GM20000 (cell line): ENCODE results near the gene DCLK2.

Experiments
- DNase-seq: peaks from one replicate; pipeline ENCODE4 v3.0.0; 2012; ENCODE audit warnings: low spot score
- TF ChIP-seq, protein P1 (sequence below): IDR thresholded peaks from 2 replicates; pipeline ENCODE4 v1.5.1; 2012; ENCODE audit warnings: mild to moderate bottlenecking, control low read depth; ENCODE audit errors: extremely low read depth, missing control alignments

DCLK2 gene

DNA sequence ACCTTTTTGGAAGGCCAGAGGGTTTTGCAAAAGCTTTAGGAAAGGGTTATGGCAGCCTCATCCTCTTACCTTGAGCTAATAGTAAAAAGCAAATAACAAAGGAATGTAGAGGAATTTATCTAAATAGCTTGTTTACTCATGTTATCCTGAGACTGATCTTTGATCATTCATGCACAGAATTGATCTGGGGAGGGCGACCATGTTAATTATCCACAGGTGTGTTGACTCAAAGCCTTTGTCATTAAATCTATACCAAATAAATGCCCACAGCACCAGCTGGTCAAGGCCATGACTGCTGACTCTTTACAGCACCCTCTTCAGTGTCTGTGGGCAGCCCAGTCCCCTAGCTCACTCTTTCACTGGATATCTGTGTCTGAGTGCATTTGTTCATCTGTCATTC lies 22.8 kb upstream of the DCLK2 start:
- TF ChIP-seq, protein P1, sequence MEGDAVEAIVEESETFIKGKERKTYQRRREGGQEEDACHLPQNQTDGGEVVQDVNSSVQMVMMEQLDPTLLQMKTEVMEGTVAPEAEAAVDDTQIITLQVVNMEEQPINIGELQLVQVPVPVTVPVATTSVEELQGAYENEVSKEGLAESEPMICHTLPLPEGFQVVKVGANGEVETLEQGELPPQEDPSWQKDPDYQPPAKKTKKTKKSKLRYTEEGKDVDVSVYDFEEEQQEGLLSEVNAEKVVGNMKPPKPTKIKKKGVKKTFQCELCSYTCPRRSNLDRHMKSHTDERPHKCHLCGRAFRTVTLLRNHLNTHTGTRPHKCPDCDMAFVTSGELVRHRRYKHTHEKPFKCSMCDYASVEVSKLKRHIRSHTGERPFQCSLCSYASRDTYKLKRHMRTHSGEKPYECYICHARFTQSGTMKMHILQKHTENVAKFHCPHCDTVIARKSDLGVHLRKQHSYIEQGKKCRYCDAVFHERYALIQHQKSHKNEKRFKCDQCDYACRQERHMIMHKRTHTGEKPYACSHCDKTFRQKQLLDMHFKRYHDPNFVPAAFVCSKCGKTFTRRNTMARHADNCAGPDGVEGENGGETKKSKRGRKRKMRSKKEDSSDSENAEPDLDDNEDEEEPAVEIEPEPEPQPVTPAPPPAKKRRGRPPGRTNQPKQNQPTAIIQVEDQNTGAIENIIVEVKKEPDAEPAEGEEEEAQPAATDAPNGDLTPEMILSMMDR: no peak

DNA sequence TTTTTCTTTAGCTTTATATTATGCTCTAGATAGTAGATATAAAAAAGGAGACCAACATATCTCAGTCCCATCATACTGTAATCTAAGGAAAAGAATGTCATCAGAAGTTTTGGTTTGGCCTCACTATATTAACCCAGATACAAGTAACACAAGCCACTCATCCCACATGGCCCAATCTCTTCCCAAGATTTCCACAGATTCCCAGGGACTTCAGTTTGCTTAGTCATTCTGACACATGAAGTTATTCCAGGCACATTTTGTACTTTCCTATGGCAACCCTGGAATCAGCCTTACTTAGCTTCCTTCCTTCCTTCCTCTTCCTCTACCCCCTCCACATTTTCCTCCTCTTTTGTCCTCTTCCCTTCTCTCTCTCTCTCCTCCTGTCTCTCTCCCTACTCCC lies 21.7 kb upstream of the DCLK2 start:
- TF ChIP-seq, protein P1: no peak
- DNase-seq: no peak

More for the DNA sequence above, 22.8 kb upstream of the DCLK2 start:
- DNase-seq: no peak

DNA sequence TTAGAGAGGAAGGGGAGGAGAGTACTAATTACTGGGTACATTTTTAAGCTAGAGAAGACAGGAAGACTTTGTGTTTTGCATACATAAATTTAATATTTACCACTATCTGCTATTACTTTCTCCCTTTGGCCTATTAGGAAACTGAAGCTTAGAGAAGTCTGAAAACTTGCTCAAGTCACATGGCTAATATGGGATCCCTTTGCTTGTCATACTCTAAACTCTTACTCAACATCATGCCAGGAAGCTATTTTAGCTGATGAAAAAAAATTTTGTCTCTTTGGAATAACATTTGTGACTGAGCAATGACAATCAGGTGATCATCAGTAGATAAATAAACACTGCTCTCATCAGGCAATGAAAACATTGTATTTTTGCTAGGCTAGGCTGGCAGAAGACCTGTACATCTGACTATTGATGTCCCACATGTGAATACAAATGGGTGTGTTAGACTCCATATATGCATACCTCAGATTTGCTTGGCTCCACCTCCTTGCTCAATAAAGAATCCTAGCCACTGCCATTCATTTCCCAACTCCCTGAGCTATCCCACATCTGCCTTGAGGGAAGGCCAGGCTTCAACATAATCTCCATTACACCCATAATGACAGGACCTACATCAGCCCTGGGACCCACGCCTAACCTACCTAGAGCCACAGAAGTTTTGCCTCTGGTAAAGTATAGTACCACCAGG lies 17.0 kb upstream of the DCLK2 start:
- no peak for DNase-seq
- TF ChIP-seq, protein P1: no peak

DNA sequence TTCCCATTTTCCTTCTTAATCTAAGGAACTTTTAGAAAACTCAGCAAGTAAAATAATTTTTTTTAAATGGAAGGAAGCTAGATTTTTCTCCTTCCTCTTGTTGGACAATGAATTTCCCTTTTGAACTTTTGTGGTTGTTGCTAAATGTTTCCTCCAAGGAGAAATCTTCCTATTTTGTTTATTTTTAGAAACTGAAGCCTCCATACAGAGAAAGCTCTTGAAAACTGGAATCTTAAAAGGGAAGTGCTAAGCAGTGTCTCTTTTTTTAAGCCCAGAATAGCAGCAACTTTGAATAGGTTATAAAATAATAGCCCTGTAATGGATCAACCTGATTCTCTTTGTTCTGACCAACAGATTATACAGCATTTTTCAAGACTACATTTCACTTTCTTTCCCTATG lies 15.1 kb upstream of the DCLK2 start:
- TF ChIP-seq, protein P1: no peak
- DNase-seq: no peak

DNA sequence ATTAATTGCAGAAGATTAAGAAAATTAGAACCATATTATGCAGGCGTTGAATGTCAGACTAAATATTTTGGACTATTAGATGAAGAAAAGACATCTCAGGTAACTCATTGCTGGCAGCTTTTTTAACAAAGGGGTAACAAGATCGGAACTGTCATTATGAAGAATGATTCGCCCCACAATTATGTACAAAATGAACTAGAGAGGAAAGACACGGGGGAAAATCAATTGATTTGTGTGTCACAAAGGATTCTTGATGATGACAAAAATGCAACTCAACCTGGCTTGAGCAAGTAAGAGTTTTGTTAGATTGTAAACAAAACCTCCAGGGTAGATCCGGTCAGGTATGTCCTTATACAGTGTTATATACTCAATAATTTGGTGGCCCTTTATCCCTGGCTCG lies 12.5 kb upstream of the DCLK2 start:
- DNase-seq: no peak
- TF ChIP-seq, protein P1: no peak

DNA sequence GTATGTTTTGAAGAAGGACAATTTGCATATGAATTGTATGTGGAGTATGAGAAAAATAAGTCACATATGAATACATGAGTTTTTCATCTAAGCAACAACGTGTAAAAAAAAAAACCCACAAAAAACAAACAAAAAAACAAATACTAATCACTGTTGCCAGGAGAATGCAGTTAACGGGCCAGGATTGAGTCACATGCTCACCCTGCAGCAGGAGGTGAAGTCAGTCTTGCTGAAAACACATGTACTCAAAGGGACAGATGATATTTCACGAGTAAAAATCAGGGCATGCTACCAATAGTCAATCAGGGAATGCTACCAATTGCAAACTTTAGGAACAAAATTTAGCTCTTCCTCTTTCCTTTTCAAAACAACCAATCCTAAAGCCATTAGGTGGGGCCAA lies 10.4 kb upstream of the DCLK2 start:
- no peak for DNase-seq
- TF ChIP-seq, protein P1: no peak

DNA sequence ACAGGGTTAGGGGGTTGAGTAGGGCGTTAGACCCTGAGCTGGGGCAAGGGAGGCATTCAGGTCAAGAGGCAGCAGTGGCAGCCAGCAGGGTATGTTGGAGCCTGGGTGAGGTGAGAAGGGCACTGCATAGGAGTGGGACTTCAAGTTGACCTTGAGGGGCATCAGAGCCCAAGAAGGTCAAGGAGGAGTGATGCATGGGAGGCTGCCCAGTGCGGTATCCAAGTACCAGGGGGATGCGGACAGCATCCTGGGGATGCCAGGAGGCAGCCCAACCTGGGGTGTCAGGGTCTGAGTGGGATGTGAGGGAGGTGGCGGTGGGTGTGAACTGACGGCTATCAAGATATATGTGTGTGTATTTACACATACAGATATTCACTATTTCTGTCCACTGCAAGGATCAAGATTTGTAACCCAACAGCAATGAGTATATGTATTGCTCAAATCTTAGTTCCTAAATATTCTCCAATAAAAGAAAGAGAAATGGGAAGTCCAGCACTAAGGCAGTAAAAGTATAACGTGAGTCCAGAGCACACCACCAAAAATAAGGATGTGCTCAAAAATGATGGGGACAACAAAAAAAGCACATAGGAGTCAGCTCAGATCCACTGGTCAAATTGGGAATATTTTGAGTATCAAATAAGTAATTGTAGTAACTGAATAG lies 9.8 kb upstream of the DCLK2 start:
- no peak for DNase-seq
- TF ChIP-seq, protein P1: no peak
